Measurements from ENCODE around the gene DAB2IP. TPM values are rescaled to one million over a fixed set of nuclear protein-coding genes. Genes with fewer than 3 reads are reported as not detected.

Gene DAB2IP
- total RNA-seq, 4 donors from 2014 or later: 42.0 to 93.4 (median 47.9) TPM

- Histone ChIP-seq H3K27me3 (no peaks in the 10 kb centered on the region), H3K36me3 (peaks cover 0 to 68% of the 10 kb centered on the region in 2 donors), H3K4me3 (no peak overlapping the region), H3K4me1 (peaks cover 0 to 18% (median 0%) of the 10 kb centered on the region in 3 donors), H3K27ac (no peak overlapping the region), H3K9me3 (peaks cover 0 to under 1% (median 0%) of the 10 kb centered on the region in 3 donors)
- no CpG with 5 or more reads among the region's 2 CpGs for WGBS, 2 donors (ENCODE audit: low coverage in 1 of 2)
- ATAC-seq: no peak
- no peak for TF ChIP-seq EP300 (IDR thresholded peaks at IDR 0.05)
- TF ChIP-seq POLR2AphosphoS5 (IDR thresholded peaks at IDR 0.05): no peak
- TF ChIP-seq POLR2A (IDR thresholded peaks at IDR 0.05): no peak
- TF ChIP-seq, protein P1, sequence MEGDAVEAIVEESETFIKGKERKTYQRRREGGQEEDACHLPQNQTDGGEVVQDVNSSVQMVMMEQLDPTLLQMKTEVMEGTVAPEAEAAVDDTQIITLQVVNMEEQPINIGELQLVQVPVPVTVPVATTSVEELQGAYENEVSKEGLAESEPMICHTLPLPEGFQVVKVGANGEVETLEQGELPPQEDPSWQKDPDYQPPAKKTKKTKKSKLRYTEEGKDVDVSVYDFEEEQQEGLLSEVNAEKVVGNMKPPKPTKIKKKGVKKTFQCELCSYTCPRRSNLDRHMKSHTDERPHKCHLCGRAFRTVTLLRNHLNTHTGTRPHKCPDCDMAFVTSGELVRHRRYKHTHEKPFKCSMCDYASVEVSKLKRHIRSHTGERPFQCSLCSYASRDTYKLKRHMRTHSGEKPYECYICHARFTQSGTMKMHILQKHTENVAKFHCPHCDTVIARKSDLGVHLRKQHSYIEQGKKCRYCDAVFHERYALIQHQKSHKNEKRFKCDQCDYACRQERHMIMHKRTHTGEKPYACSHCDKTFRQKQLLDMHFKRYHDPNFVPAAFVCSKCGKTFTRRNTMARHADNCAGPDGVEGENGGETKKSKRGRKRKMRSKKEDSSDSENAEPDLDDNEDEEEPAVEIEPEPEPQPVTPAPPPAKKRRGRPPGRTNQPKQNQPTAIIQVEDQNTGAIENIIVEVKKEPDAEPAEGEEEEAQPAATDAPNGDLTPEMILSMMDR (IDR thresholded peaks at IDR 0.05): no peak
Measured at GRCh38 chr9:121783111-121783510, 131.7 kb downstream of the DAB2IP start.

DNA sequence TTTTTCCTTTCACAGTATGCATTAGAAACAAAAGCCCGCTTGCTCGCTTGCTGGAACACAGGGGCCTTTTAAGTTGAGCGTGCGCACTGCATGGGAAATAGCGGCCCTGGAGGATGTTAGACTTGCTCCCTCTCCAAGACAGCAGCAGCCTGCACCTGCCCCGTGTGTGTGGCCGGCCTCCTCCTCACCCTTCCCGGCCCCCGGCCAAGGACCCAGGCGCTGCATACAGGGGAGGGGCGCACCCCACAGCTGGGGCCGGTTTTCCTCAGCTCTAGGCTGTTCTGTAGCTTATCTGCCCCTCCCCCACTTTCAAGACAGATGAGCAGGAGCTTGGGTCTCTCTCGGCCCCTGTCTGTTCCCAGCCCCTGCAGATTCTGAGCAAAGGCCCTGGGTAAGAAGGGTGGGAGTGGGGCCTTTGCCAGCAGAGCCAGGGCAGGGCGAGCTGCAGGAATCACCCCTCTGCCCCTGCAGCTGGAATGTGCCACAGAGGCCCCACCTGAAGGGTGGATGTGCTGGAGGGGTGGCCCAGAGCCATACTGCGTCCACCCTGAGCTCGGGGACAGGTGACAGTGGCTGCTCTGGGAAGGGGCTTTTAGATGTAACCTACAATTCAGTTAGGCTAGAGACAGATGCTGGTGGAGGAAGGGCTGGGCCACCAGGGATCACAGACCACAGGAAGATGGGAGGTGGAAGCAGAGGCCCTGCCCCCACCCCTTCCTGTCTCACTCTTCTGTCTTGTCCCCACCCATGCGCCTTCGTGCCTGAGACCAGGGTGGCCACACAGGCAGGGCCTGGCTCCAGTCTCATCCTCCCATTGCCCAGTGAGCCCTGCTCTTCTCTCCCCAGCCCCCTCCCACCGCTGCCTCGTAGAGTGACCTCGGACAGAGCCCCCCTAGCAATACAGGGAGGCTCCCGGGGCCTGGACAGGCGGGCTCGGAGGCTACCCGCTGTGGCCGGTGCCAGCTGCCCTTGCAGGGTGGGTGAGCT is 132.4 kb downstream of the DAB2IP start:
- ATAC-seq: no peak
- peaks cover 0 to 68% of the 10 kb centered on the region in 2 donors for H3K36me3 ChIP-seq
- TF ChIP-seq, protein P1 (IDR thresholded peaks at IDR 0.05): no peak
- no peak for TF ChIP-seq EP300 (IDR thresholded peaks at IDR 0.05)
- 100% methylated on average over 2 of the region's 26 CpGs for WGBS, 2 donors (ENCODE audit: low coverage in 1 of 2)
- no peaks in the 10 kb centered on the region for H3K27me3 ChIP-seq
- H3K27ac ChIP-seq: no peak overlapping the region
- peaks cover 0 to 12% (median 0%) of the 10 kb centered on the region in 3 donors for H3K4me1 ChIP-seq
- no peak overlapping the region for H3K4me3 ChIP-seq
- no peaks in the 10 kb centered on the region for H3K9me3 ChIP-seq

- no peaks in the 10 kb centered on the region for H3K27me3 ChIP-seq
- no peaks in the 10 kb centered on the region for H3K9me3 ChIP-seq
- no peak overlapping the region for H3K27ac ChIP-seq
- H3K36me3 ChIP-seq: peaks cover 0 to 68% of the 10 kb centered on the region in 2 donors
- no peak for TF ChIP-seq POLR2A (IDR thresholded peaks at IDR 0.05)
- TF ChIP-seq EP300 (IDR thresholded peaks at IDR 0.05): no peak
- TF ChIP-seq, protein P1 (IDR thresholded peaks at IDR 0.05): no peak
- no peak for TF ChIP-seq POLR2AphosphoS5 (IDR thresholded peaks at IDR 0.05)
- no peak for ATAC-seq
- H3K4me1 ChIP-seq: peaks cover 0 to 2% (median 0%) of the 10 kb centered on the region in 3 donors
- H3K4me3 ChIP-seq: no peak overlapping the region
- 49 to 65% methylated on average over 5 of the region's 17 CpGs for WGBS, 2 donors (ENCODE audit: low coverage in 1 of 2)
Measured at GRCh38 chr9:121784731-121785411, 133.4 kb downstream of the DAB2IP start.

GRCh38 chr9:121785673-121786542 is 134.5 kb downstream of the DAB2IP start:
- H3K27ac ChIP-seq: no peak overlapping the region
- H3K36me3 ChIP-seq: peaks cover 0 to 60% of the 10 kb centered on the region in 2 donors
- no peaks in the 10 kb centered on the region for H3K4me1 ChIP-seq
- no peak for ATAC-seq
- H3K9me3 ChIP-seq: no peaks in the 10 kb centered on the region
- H3K27me3 ChIP-seq: no peaks in the 10 kb centered on the region
- WGBS, 2 donors (ENCODE audit: low coverage in 1 of 2): 76% methylated on average over 5 of the region's 11 CpGs; no CpG with 5 or more reads in 1 of the 2 donors
- TF ChIP-seq POLR2A (IDR thresholded peaks at IDR 0.05) (no peak), EP300 (IDR thresholded peaks at IDR 0.05) (no peak), POLR2AphosphoS5 (IDR thresholded peaks at IDR 0.05) (no peak)
- TF ChIP-seq, protein P1 (IDR thresholded peaks at IDR 0.05): no peak
- H3K4me3 ChIP-seq: no peak overlapping the region
